MCF 10A (cell line): Measurements from ENCODE around the gene WDR45. TPM values are rescaled to one million over a fixed set of nuclear protein-coding genes. Genes with fewer than 3 reads are reported as not detected.

Source experiments
- BruUV-seq: library from RNA; stranded (reverse); fragments of 400-500 nt; replicated peaks from 2 replicates; lab custom pipeline; 2021; lab: Mats Ljungman, UMichigan
- CTCF ChIA-PET: fragments of 300-600 bp; sonication (Branson Sonifier 250); formaldehyde crosslinking; extraction: SDS; loops from one replicate; lab custom pipeline; 2021; ENCODE audit warnings: antibody characterized with exemption, inconsistent platforms; lab: Yijun Ruan, JAX
- POLR2A ChIA-PET: fragments of 300-600, 350-650 bp; sonication (Branson Sonifier 250); formaldehyde crosslinking; extraction: SDS; loops from one replicate; lab custom pipeline; 2020; ENCODE audit warnings: antibody characterized with exemption, inconsistent platforms; lab: Yijun Ruan, JAX
- DNase-seq: peaks from one replicate; pipeline ENCODE4 v3.0.0-alpha.2; 2018; ENCODE audit not compliant: unreplicated experiment
- H3K27ac Mint-ChIP-seq: one replicate; pipeline ENCODE4 v1.8.0; 2022; ENCODE audit warnings: mild to moderate bottlenecking, low read depth, mixed read lengths; ENCODE audit not compliant: unreplicated experiment
- H3K27me3 Mint-ChIP-seq: one replicate; pipeline ENCODE4 v1.8.0; 2022; ENCODE audit warnings: mixed read lengths; ENCODE audit not compliant: insufficient read depth, unreplicated experiment
- H3K36me3 Mint-ChIP-seq: one replicate; pipeline ENCODE4 v1.8.0; 2022; ENCODE audit warnings: mild to moderate bottlenecking, moderate library complexity, mixed read lengths; ENCODE audit not compliant: insufficient read depth, unreplicated experiment
- H3K4me1 Mint-ChIP-seq: one replicate; pipeline ENCODE4 v1.8.0; 2022; ENCODE audit warnings: mixed read lengths; ENCODE audit not compliant: insufficient read depth, unreplicated experiment
- H3K4me3 Mint-ChIP-seq: one replicate; pipeline ENCODE4 v1.8.0; 2022; ENCODE audit warnings: mild to moderate bottlenecking, moderate library complexity, mixed read lengths; ENCODE audit not compliant: unreplicated experiment
- H3K9me3 Mint-ChIP-seq: one replicate; pipeline ENCODE4 v1.8.0; 2022; ENCODE audit warnings: mixed read lengths; ENCODE audit not compliant: unreplicated experiment
- intact Hi-C: fragments of 100-400 bp; cut with micrococcal nuclease; formaldehyde crosslinking; loops from 2 replicates; pipeline ENCODE4 v1.14.1; 2022
- total RNA-seq: library from RNA; stranded (reverse); gene quantifications from 2 replicates; pipeline ENCODE4 v1.2.3, GENCODE V29; 2022
- TF ChIP-seq, protein P1 (sequence below): fragments of 200-600 bp; IDR thresholded peaks from one replicate; pipeline ENCODE4 v1.8.0; 2022; ENCODE audit warnings: antibody characterized with exemption, mild to moderate bottlenecking; ENCODE audit not compliant: unreplicated experiment

WDR45 gene
- total RNA-seq, 1 experiment from 2014 or later: 93.0 TPM

DNA sequence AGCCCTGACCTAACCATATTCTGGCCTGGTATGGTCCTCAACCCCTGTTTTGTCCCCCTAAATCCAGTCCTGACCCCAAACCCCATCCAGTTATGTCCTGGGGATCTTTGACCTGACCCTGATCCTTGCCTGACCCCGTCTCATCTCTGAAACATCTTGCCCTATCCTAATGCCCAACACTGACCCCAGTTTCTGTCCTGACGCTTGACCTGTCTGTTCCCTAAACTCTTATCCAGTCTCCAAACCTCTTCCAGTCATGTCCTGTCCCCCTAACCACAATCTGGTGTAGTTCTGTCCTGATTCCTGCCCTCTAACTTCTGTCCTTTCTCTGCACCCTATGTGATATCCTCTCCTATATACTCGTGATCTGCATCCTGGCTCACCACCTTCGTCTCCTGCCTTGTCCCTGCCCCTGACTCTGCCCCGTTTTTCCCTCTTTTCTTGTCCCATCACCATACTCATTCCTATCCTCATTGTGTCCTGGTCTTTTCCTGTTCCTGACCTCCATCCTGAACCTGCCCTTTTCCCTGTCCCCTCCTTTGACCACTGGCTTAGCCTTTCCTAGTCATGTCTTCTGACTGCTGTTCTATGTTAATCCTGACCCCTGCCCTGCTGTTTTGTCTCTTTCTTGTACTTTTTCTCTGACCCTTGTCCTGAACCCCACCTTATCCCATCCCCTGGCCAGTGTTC is 25.5 kb downstream of the WDR45 start:
- intact Hi-C loops: no loop called here
- Mint-ChIP-seq H3K4me1 (no peaks in the 10 kb centered on the region), H3K9me3 (peaks cover 23% of the 10 kb centered on the region), H3K4me3 (peak overlapping the region; percentile 69), H3K36me3 (no peaks in the 10 kb centered on the region), H3K27ac (no peak overlapping the region), H3K27me3 (peaks cover 11% of the 10 kb centered on the region)
- ChIA-PET CTCF (no interaction called here), POLR2A (no interaction called here)
- BruUV-seq: no TSS peak
- DNase-seq: no peak
- TF ChIP-seq, protein P1, sequence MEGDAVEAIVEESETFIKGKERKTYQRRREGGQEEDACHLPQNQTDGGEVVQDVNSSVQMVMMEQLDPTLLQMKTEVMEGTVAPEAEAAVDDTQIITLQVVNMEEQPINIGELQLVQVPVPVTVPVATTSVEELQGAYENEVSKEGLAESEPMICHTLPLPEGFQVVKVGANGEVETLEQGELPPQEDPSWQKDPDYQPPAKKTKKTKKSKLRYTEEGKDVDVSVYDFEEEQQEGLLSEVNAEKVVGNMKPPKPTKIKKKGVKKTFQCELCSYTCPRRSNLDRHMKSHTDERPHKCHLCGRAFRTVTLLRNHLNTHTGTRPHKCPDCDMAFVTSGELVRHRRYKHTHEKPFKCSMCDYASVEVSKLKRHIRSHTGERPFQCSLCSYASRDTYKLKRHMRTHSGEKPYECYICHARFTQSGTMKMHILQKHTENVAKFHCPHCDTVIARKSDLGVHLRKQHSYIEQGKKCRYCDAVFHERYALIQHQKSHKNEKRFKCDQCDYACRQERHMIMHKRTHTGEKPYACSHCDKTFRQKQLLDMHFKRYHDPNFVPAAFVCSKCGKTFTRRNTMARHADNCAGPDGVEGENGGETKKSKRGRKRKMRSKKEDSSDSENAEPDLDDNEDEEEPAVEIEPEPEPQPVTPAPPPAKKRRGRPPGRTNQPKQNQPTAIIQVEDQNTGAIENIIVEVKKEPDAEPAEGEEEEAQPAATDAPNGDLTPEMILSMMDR: no peak

DNA sequence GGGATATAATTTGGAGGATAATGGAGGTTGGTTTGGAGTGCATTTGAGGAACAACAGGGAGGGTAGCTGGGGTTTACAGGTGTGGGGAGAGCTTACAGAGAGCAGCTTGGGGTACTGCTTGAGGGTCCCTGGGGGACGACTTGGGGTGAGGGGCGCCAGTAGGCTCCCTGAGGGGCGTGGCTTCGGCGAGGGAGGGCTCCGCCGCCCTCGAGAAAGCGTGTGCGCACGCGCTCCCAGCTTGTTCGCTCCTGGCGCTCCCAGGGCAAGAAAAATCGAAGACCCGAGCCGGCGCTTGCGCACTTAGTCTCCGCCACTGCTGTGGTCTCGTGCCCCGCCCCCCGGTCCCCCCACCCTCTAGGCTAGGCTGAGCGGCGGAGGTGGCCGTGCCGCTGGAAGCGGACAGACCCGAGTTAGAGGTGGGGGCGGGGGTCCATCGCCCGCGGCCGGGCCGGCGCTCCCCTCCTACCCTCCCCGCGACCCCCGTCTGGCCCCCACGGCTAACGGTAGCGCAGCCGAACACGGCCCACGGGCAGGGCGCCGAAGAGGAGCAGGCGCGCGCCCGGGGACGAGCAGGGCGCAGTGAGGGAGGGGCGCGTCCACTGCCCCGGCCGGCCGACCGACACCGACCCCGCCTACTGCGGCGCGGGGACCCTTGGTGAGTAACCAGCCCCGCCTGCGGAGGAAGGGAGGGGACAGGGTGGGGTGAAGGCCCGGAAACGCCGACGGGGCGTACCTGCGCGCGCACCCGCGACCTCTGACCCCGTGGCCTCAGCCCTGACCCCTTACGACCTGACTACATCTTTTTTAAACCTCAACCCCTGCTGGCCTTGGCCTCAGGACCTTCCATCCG is 26.2 kb downstream of the WDR45 start:
- ChIA-PET CTCF (no interaction called here), POLR2A (no interaction called here)
- H3K9me3 Mint-ChIP-seq: peaks cover 23% of the 10 kb centered on the region
- H3K4me3 Mint-ChIP-seq: peak overlapping the region; percentile 69
- TF ChIP-seq, protein P1: no peak
- H3K27ac Mint-ChIP-seq: peak overlapping the region; percentile 29
- intact Hi-C loops: no loop called here
- no peak for DNase-seq
- BruUV-seq: no TSS peak
- H3K36me3 Mint-ChIP-seq: no peaks in the 10 kb centered on the region
- peaks cover 11% of the 10 kb centered on the region for H3K27me3 Mint-ChIP-seq
- no peaks in the 10 kb centered on the region for H3K4me1 Mint-ChIP-seq

DNA sequence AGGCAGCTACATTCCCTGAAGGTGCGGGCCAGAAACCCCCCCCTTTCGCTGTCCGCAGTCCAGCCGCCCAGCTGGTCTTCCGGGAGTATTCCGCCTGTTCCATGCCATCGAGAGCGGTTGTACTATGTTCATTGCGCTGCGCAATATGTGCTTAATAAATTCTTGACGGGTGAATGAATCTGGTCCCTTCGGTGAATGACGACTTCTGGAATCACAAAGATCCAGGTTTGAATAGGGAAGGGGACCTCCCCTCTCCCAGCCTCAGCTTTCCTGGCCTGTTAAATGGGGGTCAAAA is 35.8 kb downstream of the WDR45 start:
- Mint-ChIP-seq H3K9me3 (no peaks in the 10 kb centered on the region), H3K36me3 (peaks cover 20% of the 10 kb centered on the region), H3K4me1 (peaks cover 8% of the 10 kb centered on the region), H3K27me3 (no peaks in the 10 kb centered on the region), H3K4me3 (peak overlapping the region; percentile 79), H3K27ac (peak overlapping the region; percentile 91)
- DNase-seq: no peak
- BruUV-seq: no TSS peak
- TF ChIP-seq, protein P1: no peak
- intact Hi-C loops: loop anchor here (1.0 to 5.0 kb wide), 4 partner anchors 42 to 283 kb away; partner anchors contain the start of genes GLOD5, GRIPAP1, KCND1 and PIM2
- POLR2A ChIA-PET: interaction anchor here (1.0 to 4.1 kb wide), 8 partner anchors 12 to 86 kb away, joined by 3 to 57 read pairs (median 9); partner anchors contain the start of genes CCDC120, GRIPAP1, OTUD5 and WDR45
- CTCF ChIA-PET: interaction anchor here (0.6 to 3.4 kb wide), 4 partner anchors 12 to 100 kb away, joined by 3 to 15 read pairs (median 4); partner anchors contain the start of gene OTUD5
